ENCODE measurements around the gene KCNIP3.

Gene KCNIP3

DNA sequence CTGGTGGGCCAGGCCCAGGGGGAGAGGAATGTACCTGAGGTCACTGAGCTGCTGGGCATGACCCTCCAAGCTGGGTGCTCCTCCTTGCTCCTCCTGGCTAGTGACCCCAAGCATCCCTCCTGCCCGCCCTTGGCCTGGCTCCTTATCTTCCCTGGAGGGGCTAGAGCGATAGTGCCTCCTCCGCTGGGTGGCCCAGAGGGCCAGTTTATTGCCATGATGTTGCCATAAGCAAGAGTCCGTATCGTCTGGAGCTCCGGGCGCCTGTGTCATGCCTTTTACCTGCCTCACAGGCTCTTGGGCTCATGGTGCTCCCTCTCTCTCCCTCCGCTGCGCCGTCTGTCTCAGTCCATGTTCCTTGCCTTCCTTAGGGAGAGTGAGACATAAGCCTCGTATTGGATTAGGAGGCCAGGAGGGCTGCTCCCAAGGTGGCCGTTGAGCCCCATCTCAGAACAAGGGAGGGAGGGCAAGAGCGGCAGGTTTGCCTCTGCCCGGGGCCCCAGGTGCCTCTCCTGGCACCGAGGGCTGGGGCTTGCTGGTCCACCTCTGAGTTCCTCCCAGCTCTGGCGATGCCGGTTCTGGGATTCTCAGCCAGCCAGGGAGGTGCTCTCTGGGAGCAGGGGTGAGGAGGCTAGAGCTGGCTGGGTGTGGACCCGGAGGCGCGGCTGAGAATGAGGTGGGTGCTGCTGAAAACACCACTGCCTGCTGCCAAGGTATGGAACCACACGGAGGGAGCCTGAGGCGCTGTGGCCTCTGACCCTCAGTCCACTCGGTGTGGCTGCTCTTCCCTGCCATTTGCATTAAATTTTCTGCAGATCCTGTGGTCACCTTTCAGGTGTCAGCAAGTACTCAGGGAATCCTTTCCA lies 22.6 kb downstream of the KCNIP3 start:
- no peak for DNase-seq
- Histone ChIP-seq H3K9me3 (ENCODE audit: control insufficient read depth, low read length) (no peaks in the 10 kb centered on the region), H3K27ac (ENCODE audit: insufficient read depth, low read length, poor library complexity, severe bottlenecking) (no peak overlapping the region), H3K4me3 (ENCODE audit: insufficient read depth, low read depth, low read length, poor library complexity, severe bottlenecking) (no peak overlapping the region), H3K36me3 (ENCODE audit: control insufficient read depth, insufficient read depth, low read length) (no peaks in the 10 kb centered on the region), H3K4me1 (ENCODE audit: control insufficient read depth, insufficient read depth, low read length, poor library complexity, severe bottlenecking) (no peaks in the 10 kb centered on the region), H3K27me3 (replicated peaks; ENCODE audit: control insufficient read depth, insufficient read depth, low read length, poor library complexity, severe bottlenecking) (no peaks in the 10 kb centered on the region)

- DNase-seq = no peak
- no peak overlapping the region for H3K27ac ChIP-seq (ENCODE audit: insufficient read depth, low read length, poor library complexity, severe bottlenecking)
- H3K9me3 ChIP-seq (ENCODE audit: control insufficient read depth, low read length) = no peaks in the 10 kb centered on the region
- H3K36me3 ChIP-seq (ENCODE audit: control insufficient read depth, insufficient read depth, low read length) = no peaks in the 10 kb centered on the region
- H3K4me3 ChIP-seq (ENCODE audit: insufficient read depth, low read depth, low read length, poor library complexity, severe bottlenecking) = no peak overlapping the region
- H3K4me1 ChIP-seq (ENCODE audit: control insufficient read depth, insufficient read depth, low read length, poor library complexity, severe bottlenecking) = no peaks in the 10 kb centered on the region
- H3K27me3 ChIP-seq (replicated peaks; ENCODE audit: control insufficient read depth, insufficient read depth, low read length, poor library complexity, severe bottlenecking) = no peaks in the 10 kb centered on the region
Measured at GRCh38 chr2:95320344-95320712, 23.2 kb downstream of the KCNIP3 start.

GRCh38 chr2:95320986-95321767 lies 24.0 kb downstream of the KCNIP3 start:
- no peaks in the 10 kb centered on the region for H3K9me3 ChIP-seq (ENCODE audit: control insufficient read depth, low read length)
- no peaks in the 10 kb centered on the region for H3K36me3 ChIP-seq (ENCODE audit: control insufficient read depth, insufficient read depth, low read length)
- no peak for DNase-seq
- H3K27me3 ChIP-seq (replicated peaks; ENCODE audit: control insufficient read depth, insufficient read depth, low read length, poor library complexity, severe bottlenecking) = no peaks in the 10 kb centered on the region
- H3K27ac ChIP-seq (ENCODE audit: insufficient read depth, low read length, poor library complexity, severe bottlenecking) = no peak overlapping the region
- no peak overlapping the region for H3K4me3 ChIP-seq (ENCODE audit: insufficient read depth, low read depth, low read length, poor library complexity, severe bottlenecking)
- H3K4me1 ChIP-seq (ENCODE audit: control insufficient read depth, insufficient read depth, low read length, poor library complexity, severe bottlenecking) = no peaks in the 10 kb centered on the region

DNA sequence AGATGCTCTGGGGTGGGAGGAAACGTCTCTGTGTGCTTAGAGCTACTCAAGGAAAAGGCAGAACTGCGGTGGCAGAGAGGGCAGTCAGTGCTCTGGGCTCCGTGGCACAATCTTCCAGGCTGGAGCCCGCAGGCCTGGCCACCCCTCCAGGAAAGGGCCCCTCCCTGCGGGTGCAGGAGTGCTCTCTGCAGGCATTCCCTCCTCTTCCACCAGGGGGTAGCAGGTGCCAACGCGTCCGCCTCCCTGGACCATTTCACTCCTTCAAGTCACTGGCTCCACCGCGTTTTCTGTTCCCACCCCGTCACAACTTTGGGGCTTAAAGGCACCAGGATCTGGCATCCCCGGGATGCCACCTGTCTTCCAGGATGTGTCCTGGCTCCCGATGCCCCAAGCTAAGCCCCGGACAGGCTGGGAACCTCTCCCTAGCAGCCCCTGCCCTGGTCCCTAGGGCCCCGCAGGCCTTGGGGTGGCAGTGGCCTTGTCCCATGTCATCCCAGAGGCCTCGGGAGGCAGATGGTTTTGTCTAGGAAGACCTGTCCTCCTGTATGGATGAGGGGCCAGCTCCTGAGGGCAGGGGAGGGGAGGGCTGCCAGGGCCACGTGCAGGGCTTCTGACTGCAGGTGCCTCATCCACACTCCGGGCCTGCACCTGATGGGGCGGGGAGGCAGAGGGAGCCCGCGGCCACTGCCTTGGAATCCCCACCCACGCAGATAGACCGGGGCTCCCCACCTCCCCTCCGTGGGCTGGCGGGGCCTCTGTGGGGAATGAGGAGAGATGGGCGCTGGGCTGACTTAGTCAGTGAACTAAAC lies 26.4 kb downstream of the KCNIP3 start:
- Histone ChIP-seq H3K4me1 (ENCODE audit: control insufficient read depth, insufficient read depth, low read length, poor library complexity, severe bottlenecking) (no peaks in the 10 kb centered on the region), H3K4me3 (ENCODE audit: insufficient read depth, low read depth, low read length, poor library complexity, severe bottlenecking) (no peak overlapping the region), H3K36me3 (ENCODE audit: control insufficient read depth, insufficient read depth, low read length) (no peaks in the 10 kb centered on the region), H3K27ac (ENCODE audit: insufficient read depth, low read length, poor library complexity, severe bottlenecking) (no peak overlapping the region), H3K27me3 (replicated peaks; ENCODE audit: control insufficient read depth, insufficient read depth, low read length, poor library complexity, severe bottlenecking) (no peaks in the 10 kb centered on the region), H3K9me3 (ENCODE audit: control insufficient read depth, low read length) (no peaks in the 10 kb centered on the region)
- no peak for DNase-seq

DNA sequence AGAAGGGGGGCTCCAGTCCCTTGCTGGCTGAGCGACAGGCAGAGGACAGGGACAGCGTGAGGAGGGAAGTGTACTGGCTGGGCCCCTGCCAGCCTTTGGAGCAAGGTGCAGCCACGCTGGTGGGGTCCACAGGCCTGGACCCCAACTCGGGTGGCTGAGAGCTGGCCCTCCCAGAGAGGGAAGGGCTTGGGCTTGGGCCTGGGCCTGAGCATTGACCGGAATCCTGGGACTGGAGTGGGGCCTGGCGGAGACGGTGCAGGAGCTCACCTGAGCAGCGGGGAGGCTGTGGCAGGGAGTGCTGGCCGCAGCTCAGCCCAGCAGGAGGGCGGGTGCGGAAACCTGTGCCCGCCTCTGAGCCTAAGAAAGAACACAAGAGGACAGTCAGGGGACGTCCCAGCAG lies 27.9 kb downstream of the KCNIP3 start:
- no peaks in the 10 kb centered on the region for H3K9me3 ChIP-seq (ENCODE audit: control insufficient read depth, low read length)
- H3K4me3 ChIP-seq (ENCODE audit: insufficient read depth, low read depth, low read length, poor library complexity, severe bottlenecking) = no peak overlapping the region
- DNase-seq = no peak
- H3K27ac ChIP-seq (ENCODE audit: insufficient read depth, low read length, poor library complexity, severe bottlenecking) = no peak overlapping the region
- H3K27me3 ChIP-seq (replicated peaks; ENCODE audit: control insufficient read depth, insufficient read depth, low read length, poor library complexity, severe bottlenecking) = no peaks in the 10 kb centered on the region
- H3K4me1 ChIP-seq (ENCODE audit: control insufficient read depth, insufficient read depth, low read length, poor library complexity, severe bottlenecking) = no peaks in the 10 kb centered on the region
- no peaks in the 10 kb centered on the region for H3K36me3 ChIP-seq (ENCODE audit: control insufficient read depth, insufficient read depth, low read length)

DNA sequence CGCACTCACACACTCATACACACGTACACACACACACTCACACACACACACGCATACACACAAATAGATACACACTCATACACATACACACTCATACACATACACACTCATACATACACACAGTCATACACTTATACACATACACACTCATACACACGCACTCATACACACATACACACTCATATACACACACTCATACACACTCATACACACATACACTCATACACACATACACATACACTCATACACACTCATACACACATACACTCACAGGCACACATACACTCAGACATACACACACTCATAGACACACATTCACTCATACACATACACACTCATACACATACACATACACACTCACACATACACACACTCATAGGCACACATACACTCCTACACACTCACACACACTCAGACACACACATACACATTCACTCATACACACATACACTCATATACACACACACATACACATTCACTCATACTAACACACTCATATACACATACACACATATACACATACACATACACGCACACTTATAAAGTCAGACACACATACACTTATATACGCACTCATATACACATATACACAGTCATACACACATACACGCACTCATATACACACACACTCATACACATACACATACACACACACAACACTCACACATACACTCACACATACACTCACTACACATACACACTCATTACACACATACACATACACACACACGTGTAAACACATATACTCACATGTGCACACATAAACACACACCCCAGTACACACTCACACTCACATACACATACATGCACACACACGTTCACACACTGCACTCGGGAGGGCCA lies 28.7 kb downstream of the KCNIP3 start:
- no peaks in the 10 kb centered on the region for H3K36me3 ChIP-seq (ENCODE audit: control insufficient read depth, insufficient read depth, low read length)
- H3K27ac ChIP-seq (ENCODE audit: insufficient read depth, low read length, poor library complexity, severe bottlenecking) = no peak overlapping the region
- H3K9me3 ChIP-seq (ENCODE audit: control insufficient read depth, low read length) = no peaks in the 10 kb centered on the region
- DNase-seq = no peak
- no peaks in the 10 kb centered on the region for H3K4me1 ChIP-seq (ENCODE audit: control insufficient read depth, insufficient read depth, low read length, poor library complexity, severe bottlenecking)
- no peaks in the 10 kb centered on the region for H3K27me3 ChIP-seq (replicated peaks; ENCODE audit: control insufficient read depth, insufficient read depth, low read length, poor library complexity, severe bottlenecking)
- H3K4me3 ChIP-seq (ENCODE audit: insufficient read depth, low read depth, low read length, poor library complexity, severe bottlenecking) = no peak overlapping the region

DNA sequence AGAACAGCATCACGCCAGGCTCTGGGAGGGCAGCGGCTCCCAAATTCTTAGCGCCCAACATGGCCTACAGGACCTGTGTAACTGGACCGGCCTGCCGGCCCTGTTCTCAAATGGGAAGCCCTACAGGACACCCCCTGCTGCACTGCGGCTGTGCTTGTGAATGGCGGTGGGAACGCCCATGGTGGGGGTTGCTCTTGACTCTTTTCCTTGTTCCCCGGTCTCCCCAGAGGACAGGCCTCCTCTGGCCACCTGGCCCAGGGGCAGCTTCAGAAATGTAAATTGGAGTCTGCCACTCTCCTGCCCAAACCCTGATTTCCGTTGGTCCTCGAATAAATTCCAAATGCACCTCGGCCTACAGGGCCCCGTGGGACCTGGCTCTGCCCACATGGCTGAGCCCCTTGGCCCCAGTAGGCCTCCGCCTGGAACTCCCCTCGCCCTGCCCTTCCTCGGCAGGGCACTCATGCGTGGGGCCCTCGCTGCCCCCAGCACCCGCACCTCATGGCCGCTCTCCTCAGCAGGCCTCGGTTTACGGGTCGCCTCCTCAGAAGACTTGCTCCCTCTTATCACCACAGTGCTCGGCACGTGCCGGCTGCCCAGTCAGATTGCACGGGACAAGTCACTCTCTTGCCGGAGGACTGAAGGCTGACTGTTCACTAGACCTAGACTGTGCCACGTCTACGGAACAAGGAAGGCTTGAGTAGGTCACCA lies 29.4 kb downstream of the KCNIP3 start:
- Histone ChIP-seq H3K9me3 (ENCODE audit: control insufficient read depth, low read length) (no peaks in the 10 kb centered on the region), H3K4me3 (ENCODE audit: insufficient read depth, low read depth, low read length, poor library complexity, severe bottlenecking) (no peak overlapping the region), H3K27me3 (replicated peaks; ENCODE audit: control insufficient read depth, insufficient read depth, low read length, poor library complexity, severe bottlenecking) (no peaks in the 10 kb centered on the region), H3K27ac (ENCODE audit: insufficient read depth, low read length, poor library complexity, severe bottlenecking) (no peak overlapping the region), H3K4me1 (ENCODE audit: control insufficient read depth, insufficient read depth, low read length, poor library complexity, severe bottlenecking) (no peaks in the 10 kb centered on the region), H3K36me3 (ENCODE audit: control insufficient read depth, insufficient read depth, low read length) (no peaks in the 10 kb centered on the region)
- no peak for DNase-seq

DNA sequence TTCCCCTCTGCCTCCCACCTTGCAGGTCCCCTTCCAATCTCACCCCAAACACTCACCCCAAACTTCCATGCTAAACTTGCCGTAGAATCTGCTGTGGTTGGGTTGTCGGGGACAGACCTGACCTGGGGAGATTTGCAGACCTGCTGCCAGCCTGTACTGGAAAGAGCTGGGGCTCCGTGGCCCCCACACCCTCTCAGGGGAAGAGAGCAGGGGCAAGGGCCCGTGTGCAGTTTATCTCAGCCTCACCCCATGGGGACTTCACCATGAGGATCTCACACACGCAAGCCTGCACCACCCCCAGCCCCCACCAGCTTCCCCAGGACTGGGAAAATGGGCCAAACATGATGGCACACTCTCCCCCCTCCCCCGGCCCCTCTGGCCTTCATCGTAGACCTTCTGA lies 30.7 kb downstream of the KCNIP3 start:
- no peaks in the 10 kb centered on the region for H3K27me3 ChIP-seq (replicated peaks; ENCODE audit: control insufficient read depth, insufficient read depth, low read length, poor library complexity, severe bottlenecking)
- no peaks in the 10 kb centered on the region for H3K4me1 ChIP-seq (ENCODE audit: control insufficient read depth, insufficient read depth, low read length, poor library complexity, severe bottlenecking)
- DNase-seq = no peak
- no peaks in the 10 kb centered on the region for H3K36me3 ChIP-seq (ENCODE audit: control insufficient read depth, insufficient read depth, low read length)
- no peaks in the 10 kb centered on the region for H3K9me3 ChIP-seq (ENCODE audit: control insufficient read depth, low read length)
- H3K4me3 ChIP-seq (ENCODE audit: insufficient read depth, low read depth, low read length, poor library complexity, severe bottlenecking) = no peak overlapping the region
- H3K27ac ChIP-seq (ENCODE audit: insufficient read depth, low read length, poor library complexity, severe bottlenecking) = no peak overlapping the region
